HEK293 (cell line): ENCODE data around the gene TPRG1.

ENCODE experiments used
- CTCF ChIA-PET: fragments of 350-600 bp; formaldehyde crosslinking; extraction: SDS; loops from one replicate; lab custom pipeline; 2021; ENCODE audit warnings: antibody characterized with exemption; lab: Yijun Ruan, JAX
- POLR2A ChIA-PET: fragments of 300-600 bp; formaldehyde crosslinking; extraction: SDS; loops from one replicate; lab custom pipeline; 2020; ENCODE audit warnings: antibody characterized with exemption, inconsistent platforms; lab: Yijun Ruan, JAX
- H3K27ac ChIP-seq: fragments of 200-500 bp; sonication (Bioruptor generic); 2 replicates; pipeline ENCODE4 v1.5.1; 2014; ENCODE audit warnings: low read depth, low read length, control low read depth, inconsistent platforms; ENCODE audit errors: extremely low read depth
- H3K36me3 ChIP-seq, 2 experiments: fragments of 200-500 bp in 1 of 2; sonication (Bioruptor generic) in 1 of 2; 1 replicate in 1 of 2; 2 replicates in 1 of 2; pipeline ENCODE4 v1.5.1; 2014 to 2017; ENCODE audit warnings: inconsistent platforms in 2 of 2, low read length in 2 of 2; ENCODE audit not compliant: control insufficient read depth in 2 of 2, insufficient read depth in 1 of 2
- H3K4me1 ChIP-seq: fragments of 200-500 bp; sonication (Bioruptor generic); 2 replicates; pipeline ENCODE4 v1.5.1; 2014; ENCODE audit warnings: mild to moderate bottlenecking, low read length, inconsistent platforms; ENCODE audit not compliant: control insufficient read depth, insufficient read depth
- H3K4me3 ChIP-seq: 2 replicates; pipeline ENCODE4 v1.5.1; 2011; ENCODE audit warnings: low read depth, mild to moderate bottlenecking, control low read depth, low read length, moderate library complexity
- H3K9me3 ChIP-seq: fragments of 200-500 bp; sonication (Bioruptor generic); 2 replicates; pipeline ENCODE4 v1.5.1; 2014; ENCODE audit warnings: low read depth, low read length, inconsistent platforms; ENCODE audit not compliant: control insufficient read depth, insufficient read depth
- ZNF311 ChIP-seq: fragments of 450-650 bp; formaldehyde crosslinking; IDR thresholded peaks from 2 replicates; pipeline ENCODE4 v1.5.1; 2017; ENCODE audit warnings: missing biosample characterization, missing genetic modification characterization, borderline replicate concordance
- ZNF416 ChIP-seq: fragments of 450-650 bp; formaldehyde crosslinking; IDR thresholded peaks from 2 replicates; pipeline ENCODE4 v1.5.1; 2016; ENCODE audit warnings: missing biosample characterization, missing genetic modification characterization
- ZSCAN23 ChIP-seq: fragments of 450-650 bp; formaldehyde crosslinking; IDR thresholded peaks from 2 replicates; pipeline ENCODE4 v1.5.1; 2016; ENCODE audit warnings: missing biosample characterization, missing genetic modification characterization
- TF ChIP-seq, protein P1 (sequence below): fragments of 450-650 bp; formaldehyde crosslinking; IDR thresholded peaks from 2 replicates; pipeline ENCODE4 v1.5.1; 2016; ENCODE audit warnings: missing biosample characterization, missing genetic modification characterization, borderline replicate concordance
- TF ChIP-seq, protein P2 (sequence below): fragments of 450-650 bp; formaldehyde crosslinking; IDR thresholded peaks from 2 replicates; pipeline ENCODE4 v1.5.1; 2016; ENCODE audit warnings: missing biosample characterization, missing genetic modification characterization
- TF ChIP-seq, protein P3 (sequence below): fragments of 450-650 bp; formaldehyde crosslinking; IDR thresholded peaks from 2 replicates; pipeline ENCODE4 v1.5.1; 2017; ENCODE audit warnings: missing biosample characterization, missing genetic modification characterization
- TF ChIP-seq, protein P4 (sequence below): fragments of 450-650 bp; formaldehyde crosslinking; IDR thresholded peaks from 2 replicates; pipeline ENCODE4 v1.5.1; 2016; ENCODE audit warnings: missing biosample characterization, missing genetic modification characterization
- TF ChIP-seq, protein P5 (sequence below): fragments of 450-650 bp; formaldehyde crosslinking; IDR thresholded peaks from 2 replicates; pipeline ENCODE4 v1.5.1; 2016; ENCODE audit warnings: missing biosample characterization, missing genetic modification characterization
- TF ChIP-seq, protein P6 (sequence below): fragments of 450-650 bp; formaldehyde crosslinking; IDR thresholded peaks from 2 replicates; pipeline ENCODE4 v1.5.1; 2016; ENCODE audit warnings: missing biosample characterization, missing genetic modification characterization, low read depth

TPRG1 gene

DNA sequence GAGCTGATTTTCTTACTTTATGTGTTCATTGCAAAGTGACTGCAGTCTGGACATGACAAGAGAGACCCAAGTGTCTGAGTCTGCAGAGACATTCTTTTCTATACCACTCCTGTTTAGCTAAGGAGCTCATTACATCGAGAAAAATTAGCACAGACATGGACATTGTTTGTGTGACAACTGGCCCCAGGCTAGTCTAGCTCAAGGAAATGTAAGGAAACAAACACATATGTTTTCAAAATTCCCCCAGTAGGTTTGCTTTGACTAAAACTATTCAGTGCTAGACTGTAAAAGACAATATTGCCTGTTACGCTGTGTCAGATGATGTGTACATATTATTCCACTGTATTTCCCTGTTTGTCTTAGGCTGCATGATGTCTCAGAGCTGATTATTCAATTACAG is 40.9 kb downstream of the TPRG1 start:
- no peaks in the 10 kb centered on the region for H3K9me3 ChIP-seq
- no peak overlapping the region for H3K27ac ChIP-seq
- POLR2A ChIA-PET, result no interaction called here
- H3K4me3 ChIP-seq, result no peak overlapping the region
- H3K36me3 ChIP-seq, result no peaks in the 10 kb centered on the region
- CTCF ChIA-PET, result no interaction called here
- no peak for TF ChIP-seq ZNF311 (tag by site-specific recombination)
- TF ChIP-seq, protein P1, sequence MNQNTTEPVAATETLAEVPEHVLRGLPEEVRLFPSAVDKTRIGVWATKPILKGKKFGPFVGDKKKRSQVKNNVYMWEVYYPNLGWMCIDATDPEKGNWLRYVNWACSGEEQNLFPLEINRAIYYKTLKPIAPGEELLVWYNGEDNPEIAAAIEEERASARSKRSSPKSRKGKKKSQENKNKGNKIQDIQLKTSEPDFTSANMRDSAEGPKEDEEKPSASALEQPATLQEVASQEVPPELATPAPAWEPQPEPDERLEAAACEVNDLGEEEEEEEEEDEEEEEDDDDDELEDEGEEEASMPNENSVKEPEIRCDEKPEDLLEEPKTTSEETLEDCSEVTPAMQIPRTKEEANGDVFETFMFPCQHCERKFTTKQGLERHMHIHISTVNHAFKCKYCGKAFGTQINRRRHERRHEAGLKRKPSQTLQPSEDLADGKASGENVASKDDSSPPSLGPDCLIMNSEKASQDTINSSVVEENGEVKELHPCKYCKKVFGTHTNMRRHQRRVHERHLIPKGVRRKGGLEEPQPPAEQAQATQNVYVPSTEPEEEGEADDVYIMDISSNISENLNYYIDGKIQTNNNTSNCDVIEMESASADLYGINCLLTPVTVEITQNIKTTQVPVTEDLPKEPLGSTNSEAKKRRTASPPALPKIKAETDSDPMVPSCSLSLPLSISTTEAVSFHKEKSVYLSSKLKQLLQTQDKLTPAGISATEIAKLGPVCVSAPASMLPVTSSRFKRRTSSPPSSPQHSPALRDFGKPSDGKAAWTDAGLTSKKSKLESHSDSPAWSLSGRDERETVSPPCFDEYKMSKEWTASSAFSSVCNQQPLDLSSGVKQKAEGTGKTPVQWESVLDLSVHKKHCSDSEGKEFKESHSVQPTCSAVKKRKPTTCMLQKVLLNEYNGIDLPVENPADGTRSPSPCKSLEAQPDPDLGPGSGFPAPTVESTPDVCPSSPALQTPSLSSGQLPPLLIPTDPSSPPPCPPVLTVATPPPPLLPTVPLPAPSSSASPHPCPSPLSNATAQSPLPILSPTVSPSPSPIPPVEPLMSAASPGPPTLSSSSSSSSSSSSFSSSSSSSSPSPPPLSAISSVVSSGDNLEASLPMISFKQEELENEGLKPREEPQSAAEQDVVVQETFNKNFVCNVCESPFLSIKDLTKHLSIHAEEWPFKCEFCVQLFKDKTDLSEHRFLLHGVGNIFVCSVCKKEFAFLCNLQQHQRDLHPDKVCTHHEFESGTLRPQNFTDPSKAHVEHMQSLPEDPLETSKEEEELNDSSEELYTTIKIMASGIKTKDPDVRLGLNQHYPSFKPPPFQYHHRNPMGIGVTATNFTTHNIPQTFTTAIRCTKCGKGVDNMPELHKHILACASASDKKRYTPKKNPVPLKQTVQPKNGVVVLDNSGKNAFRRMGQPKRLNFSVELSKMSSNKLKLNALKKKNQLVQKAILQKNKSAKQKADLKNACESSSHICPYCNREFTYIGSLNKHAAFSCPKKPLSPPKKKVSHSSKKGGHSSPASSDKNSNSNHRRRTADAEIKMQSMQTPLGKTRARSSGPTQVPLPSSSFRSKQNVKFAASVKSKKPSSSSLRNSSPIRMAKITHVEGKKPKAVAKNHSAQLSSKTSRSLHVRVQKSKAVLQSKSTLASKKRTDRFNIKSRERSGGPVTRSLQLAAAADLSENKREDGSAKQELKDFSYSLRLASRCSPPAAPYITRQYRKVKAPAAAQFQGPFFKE (tag by site-specific recombination), result no peak
- TF ChIP-seq, protein P2, sequence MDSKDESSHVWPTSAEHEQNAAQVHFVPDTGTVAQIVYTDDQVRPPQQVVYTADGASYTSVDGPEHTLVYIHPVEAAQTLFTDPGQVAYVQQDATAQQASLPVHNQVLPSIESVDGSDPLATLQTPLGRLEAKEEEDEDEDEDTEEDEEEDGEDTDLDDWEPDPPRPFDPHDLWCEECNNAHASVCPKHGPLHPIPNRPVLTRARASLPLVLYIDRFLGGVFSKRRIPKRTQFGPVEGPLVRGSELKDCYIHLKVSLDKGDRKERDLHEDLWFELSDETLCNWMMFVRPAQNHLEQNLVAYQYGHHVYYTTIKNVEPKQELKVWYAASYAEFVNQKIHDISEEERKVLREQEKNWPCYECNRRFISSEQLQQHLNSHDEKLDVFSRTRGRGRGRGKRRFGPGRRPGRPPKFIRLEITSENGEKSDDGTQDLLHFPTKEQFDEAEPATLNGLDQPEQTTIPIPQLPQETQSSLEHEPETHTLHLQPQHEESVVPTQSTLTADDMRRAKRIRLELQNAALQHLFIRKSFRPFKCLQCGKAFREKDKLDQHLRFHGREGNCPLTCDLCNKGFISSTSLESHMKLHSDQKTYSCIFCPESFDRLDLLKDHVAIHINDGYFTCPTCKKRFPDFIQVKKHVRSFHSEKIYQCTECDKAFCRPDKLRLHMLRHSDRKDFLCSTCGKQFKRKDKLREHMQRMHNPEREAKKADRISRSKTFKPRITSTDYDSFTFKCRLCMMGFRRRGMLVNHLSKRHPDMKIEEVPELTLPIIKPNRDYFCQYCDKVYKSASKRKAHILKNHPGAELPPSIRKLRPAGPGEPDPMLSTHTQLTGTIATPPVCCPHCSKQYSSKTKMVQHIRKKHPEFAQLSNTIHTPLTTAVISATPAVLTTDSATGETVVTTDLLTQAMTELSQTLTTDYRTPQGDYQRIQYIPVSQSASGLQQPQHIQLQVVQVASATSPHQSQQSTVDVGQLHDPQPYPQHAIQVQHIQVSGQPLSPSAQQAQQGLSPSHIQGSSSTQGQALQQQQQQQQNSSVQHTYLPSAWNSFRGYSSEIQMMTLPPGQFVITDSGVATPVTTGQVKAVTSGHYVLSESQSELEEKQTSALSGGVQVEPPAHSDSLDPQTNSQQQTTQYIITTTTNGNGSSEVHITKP (tag by site-specific recombination), result no peak
- TF ChIP-seq, protein P3, sequence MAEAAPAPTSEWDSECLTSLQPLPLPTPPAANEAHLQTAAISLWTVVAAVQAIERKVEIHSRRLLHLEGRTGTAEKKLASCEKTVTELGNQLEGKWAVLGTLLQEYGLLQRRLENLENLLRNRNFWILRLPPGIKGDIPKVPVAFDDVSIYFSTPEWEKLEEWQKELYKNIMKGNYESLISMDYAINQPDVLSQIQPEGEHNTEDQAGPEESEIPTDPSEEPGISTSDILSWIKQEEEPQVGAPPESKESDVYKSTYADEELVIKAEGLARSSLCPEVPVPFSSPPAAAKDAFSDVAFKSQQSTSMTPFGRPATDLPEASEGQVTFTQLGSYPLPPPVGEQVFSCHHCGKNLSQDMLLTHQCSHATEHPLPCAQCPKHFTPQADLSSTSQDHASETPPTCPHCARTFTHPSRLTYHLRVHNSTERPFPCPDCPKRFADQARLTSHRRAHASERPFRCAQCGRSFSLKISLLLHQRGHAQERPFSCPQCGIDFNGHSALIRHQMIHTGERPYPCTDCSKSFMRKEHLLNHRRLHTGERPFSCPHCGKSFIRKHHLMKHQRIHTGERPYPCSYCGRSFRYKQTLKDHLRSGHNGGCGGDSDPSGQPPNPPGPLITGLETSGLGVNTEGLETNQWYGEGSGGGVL (tag by site-specific recombination), result no peak
- TF ChIP-seq ZSCAN23 (tag by site-specific recombination), result no peak
- 0 out of 2 replicates have a peak, but pooled peaks cover 2% of the 10 kb centered on the region for H3K4me1 ChIP-seq

DNA sequence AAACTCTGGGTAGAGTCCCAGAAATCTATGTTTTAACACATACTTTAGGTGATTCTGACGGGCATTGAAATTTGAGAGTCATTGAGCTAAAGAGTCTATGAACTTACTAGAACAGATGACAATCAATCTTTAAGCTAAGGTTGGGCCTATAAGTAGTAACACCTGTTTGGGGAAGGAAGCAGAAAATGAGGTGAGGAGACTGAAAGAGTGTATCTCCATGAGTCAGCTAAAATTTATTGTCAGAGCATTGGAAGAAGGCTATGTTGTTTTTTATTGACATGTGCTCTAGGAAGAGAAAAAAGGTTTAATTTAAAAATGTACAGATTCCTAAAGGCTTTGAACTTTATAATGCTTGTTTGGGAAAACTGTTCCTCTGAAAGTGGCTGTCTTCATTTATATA is 42.9 kb downstream of the TPRG1 start:
- H3K36me3 ChIP-seq, result no peaks in the 10 kb centered on the region
- ChIA-PET CTCF (interaction anchor here (0.6 to 1.3 kb wide), 3 partner anchors 18 to 1538 kb away, joined by 3 to 6 read pairs (median 3); no protein-coding TSS in a partner anchor), POLR2A (no interaction called here)
- H3K9me3 ChIP-seq, result no peaks in the 10 kb centered on the region
- H3K4me3 ChIP-seq, result no peak overlapping the region
- no peaks in the 10 kb centered on the region for H3K4me1 ChIP-seq
- H3K27ac ChIP-seq, result no peak overlapping the region
- TF ChIP-seq, protein P4, sequence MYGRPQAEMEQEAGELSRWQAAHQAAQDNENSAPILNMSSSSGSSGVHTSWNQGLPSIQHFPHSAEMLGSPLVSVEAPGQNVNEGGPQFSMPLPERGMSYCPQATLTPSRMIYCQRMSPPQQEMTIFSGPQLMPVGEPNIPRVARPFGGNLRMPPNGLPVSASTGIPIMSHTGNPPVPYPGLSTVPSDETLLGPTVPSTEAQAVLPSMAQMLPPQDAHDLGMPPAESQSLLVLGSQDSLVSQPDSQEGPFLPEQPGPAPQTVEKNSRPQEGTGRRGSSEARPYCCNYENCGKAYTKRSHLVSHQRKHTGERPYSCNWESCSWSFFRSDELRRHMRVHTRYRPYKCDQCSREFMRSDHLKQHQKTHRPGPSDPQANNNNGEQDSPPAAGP (tag by site-specific recombination), result no peak
- TF ChIP-seq, protein P5, sequence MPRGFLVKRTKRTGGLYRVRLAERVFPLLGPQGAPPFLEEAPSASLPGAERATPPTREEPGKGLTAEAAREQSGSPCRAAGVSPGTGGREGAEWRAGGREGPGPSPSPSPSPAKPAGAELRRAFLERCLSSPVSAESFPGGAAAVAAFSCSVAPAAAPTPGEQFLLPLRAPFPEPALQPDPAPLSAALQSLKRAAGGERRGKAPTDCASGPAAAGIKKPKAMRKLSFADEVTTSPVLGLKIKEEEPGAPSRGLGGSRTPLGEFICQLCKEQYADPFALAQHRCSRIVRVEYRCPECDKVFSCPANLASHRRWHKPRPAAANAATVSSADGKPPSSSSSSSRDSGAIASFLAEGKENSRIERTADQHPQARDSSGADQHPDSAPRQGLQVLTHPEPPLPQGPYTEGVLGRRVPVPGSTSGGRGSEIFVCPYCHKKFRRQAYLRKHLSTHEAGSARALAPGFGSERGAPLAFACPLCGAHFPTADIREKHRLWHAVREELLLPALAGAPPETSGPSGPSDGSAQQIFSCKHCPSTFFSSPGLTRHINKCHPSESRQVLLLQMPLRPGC (tag by site-specific recombination), result no peak
- TF ChIP-seq, protein P1 (tag by site-specific recombination), result no peak
- TF ChIP-seq, protein P6, sequence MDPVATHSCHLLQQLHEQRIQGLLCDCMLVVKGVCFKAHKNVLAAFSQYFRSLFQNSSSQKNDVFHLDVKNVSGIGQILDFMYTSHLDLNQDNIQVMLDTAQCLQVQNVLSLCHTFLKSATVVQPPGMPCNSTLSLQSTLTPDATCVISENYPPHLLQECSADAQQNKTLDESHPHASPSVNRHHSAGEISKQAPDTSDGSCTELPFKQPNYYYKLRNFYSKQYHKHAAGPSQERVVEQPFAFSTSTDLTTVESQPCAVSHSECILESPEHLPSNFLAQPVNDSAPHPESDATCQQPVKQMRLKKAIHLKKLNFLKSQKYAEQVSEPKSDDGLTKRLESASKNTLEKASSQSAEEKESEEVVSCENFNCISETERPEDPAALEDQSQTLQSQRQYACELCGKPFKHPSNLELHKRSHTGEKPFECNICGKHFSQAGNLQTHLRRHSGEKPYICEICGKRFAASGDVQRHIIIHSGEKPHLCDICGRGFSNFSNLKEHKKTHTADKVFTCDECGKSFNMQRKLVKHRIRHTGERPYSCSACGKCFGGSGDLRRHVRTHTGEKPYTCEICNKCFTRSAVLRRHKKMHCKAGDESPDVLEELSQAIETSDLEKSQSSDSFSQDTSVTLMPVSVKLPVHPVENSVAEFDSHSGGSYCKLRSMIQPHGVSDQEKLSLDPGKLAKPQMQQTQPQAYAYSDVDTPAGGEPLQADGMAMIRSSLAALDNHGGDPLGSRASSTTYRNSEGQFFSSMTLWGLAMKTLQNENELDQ (tag by site-specific recombination), result no peak
- TF ChIP-seq ZNF416 (tag by site-specific recombination), result no peak
